NCI-H748 treated with DMSO at 0.1 percent for 48 hours (cell line): Measurements from ENCODE around the gene PPP2R5E.

Experiments
- DNase-seq: peaks from one replicate; lab custom pipeline; 2025; lab: John Stamatoyannopoulos, UW

The PPP2R5E gene

DNA sequence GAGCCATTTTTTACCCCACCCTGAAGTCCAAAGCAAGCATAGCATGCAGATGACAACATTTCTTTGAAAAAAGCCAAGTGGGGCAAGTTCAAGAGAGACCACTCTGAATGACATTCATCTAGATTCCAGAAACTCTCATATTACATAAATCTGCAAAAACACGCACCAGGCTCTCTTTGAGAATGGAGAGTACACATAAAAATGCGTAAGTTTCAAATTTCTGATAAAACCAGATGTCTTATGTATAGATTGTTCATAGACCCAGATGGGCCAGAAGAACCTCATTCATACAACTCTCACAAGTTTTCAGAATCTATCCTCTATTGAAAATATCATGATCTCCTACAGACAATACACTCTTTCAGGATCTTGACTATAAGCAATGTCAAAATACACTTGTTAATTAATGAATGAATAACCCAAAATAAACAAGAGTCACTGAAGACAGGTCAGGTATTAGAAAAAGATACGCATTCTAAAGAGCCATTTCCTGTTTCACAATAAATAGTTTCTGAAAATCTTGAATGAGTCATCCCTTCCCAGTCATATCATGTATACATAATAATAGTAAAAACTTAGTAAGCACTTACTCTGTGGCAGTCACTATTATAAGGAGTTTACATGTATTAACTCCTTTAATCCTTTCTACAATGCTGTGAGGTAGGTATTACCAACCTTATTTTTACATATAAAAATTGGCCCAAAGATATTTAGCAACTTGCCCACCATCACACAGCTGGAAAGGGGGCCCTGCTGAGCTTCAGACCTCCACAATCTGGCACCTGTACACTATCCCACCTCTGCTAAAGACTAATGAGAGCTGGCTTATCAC is 72.0 kb downstream of the PPP2R5E start:
- DNase-seq = no peak

- DNase-seq = no peak
Measured at GRCh38 chr14:63468294-63468693, 74.9 kb downstream of the PPP2R5E start.

- DNase-seq = no peak
Measured at GRCh38 chr14:63467440-63468072, 75.6 kb downstream of the PPP2R5E start.

DNA sequence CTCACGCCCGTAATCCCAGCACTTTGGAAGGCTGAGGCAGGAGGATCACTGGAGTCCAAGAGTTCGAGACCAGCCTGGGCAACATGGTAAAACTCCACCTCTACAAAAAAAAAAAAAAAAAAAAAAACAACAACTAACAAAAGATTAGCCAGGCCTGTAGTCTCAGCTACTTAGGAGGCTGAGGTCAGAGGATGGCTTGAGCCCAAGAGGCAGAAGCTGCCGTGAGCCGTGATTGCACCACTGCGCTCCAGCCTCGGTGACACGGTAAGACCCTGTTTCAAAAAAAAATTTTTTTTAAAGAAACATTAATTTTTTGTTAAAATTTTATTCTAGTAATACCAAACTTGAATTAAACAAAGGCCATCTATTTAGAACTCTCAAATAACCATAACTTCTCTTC is 77.8 kb downstream of the PPP2R5E start:
- no peak for DNase-seq

DNA sequence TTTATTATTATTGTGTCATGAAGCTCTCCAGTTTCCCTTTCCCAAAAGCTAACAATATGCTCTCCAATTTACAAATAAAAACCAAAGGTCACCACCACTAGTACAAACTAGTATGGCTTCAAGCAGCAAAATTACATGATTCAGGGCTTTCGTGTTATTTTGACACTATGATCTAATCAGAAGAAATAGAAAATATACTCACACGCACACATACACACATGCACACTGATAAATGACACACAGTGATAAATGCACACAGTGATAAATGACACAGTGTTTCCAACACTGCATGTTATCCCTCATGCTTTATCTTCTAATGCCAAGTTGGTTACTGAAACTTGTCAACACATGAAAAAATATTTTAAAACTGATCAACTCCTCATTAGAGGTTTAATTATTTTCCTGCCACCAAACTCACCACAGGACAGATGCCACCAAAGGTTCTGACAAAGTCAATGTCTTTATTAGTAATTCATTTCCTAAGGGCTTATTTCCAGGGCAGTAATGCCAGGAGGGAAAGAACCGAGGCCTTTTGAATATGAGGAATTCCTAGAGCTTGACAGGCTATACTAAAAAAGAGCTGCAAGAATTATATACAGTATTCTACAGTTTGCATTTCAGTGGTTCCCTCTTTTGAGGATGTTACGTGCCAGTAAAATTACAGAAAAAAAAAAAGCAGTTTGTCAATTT is 82.4 kb downstream of the PPP2R5E start:
- no peak for DNase-seq

GRCh38 chr14:63459738-63460137 is 83.4 kb downstream of the PPP2R5E start:
- DNase-seq = no peak

DNA sequence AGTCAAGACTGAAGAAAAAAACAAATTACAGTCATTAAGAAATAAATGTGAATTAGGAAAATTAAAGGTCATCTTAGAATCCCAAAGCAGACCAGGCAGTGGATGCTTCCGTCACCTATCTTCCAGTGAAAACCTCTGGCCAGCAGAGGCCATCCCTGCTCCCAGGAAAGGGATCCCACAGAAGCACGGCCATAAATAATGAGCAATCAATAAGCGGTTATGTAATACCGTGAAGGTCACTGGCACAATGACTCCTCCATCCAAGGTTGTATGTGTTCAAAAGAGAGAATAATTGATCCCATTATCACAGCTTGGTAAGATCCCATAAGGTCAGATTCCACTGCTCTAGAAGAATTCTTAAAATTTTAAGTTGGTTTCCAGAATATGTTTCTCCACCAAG is 85.7 kb downstream of the PPP2R5E start:
- no peak for DNase-seq

- no peak for DNase-seq
Measured at GRCh38 chr14:63454863-63455622, 88.1 kb downstream of the PPP2R5E start.

DNA sequence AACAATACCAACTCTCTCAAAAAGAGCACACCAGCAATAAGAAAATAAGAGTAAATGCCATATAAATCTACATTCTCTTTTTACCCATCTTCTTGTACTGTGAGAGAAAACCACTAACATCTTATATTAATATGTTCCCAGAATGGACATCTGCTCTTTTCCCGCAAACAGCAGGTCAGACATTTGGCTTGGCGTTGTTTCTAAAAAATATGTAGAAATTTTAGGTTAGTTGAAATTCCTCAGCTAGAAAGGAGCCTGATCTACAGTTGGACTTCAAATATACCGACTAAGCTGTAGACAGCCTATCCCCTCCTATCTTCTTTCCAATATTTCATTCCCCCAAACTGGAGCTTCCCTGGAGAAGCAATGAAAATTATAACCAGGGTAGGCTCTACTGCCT is 88.7 kb downstream of the PPP2R5E start:
- DNase-seq = no peak

DNA sequence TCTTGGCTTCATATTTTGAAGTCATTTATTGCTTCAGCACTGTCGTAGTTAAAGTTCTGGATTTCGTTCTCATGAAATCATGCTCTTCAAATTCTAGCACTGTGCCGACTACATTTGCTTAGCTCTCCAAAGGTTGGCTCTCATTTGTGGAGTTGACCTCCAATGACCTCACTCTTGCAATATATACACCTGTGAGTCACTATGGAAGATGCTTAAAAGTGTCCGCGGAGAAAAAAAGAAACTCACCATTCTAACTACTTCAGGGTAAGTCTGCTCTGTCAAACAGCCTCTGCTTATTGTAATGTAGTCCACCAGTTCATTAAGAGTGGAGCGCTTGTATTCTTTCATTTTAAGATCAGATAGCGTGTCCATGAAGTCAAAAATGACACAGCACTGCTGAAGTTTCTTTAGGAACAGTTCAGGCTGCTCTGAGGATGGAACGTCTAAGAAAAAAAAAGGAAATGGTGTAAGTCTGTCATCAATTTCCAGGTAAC is 89.7 kb downstream of the PPP2R5E start:
- no peak for DNase-seq

DNA sequence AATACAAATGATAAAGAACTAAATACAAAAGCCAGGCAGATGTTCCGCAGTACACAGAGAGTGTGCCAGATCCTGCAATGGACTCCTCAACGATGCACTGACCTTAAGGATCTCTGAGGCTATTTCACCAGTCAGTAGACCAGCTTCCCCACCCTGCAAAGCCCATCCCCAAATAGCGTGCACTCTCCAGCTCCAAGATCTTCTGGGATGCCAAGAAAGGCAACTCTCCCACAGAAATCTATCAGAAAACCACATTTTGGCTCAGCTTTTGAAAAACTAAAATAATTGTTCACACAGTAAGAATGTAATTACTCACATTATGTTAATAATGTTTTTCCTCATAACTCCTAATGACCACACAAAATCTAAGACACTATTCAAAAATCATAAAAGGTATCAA is 90.4 kb downstream of the PPP2R5E start:
- DNase-seq = no peak

GRCh38 chr14:63448841-63449240 is 94.3 kb downstream of the PPP2R5E start:
- no peak for DNase-seq

DNA sequence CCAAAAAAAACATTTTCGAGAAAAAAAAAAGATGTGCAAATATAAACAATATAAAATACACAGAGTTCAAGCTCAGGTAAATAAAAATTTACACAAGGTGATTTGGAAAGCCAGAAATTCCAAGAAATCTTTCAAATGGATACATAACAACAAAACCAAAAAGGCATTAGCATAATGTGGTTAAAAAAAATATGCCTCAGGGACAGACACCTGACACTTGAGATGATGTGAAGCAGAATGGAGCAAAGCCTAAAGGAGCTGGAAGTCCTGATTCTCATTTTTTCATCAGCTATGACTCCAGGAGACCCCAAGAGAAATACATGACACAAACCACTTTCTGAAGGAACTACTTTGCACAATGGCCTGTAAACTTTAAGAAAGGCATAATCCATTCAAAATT is 98.6 kb downstream of the PPP2R5E start:
- no peak for DNase-seq

GRCh38 chr14:63443988-63444387 is 99.2 kb downstream of the PPP2R5E start:
- no peak for DNase-seq

- DNase-seq = no peak
Measured at GRCh38 chr14:63443361-63443760, 99.8 kb downstream of the PPP2R5E start.

DNA sequence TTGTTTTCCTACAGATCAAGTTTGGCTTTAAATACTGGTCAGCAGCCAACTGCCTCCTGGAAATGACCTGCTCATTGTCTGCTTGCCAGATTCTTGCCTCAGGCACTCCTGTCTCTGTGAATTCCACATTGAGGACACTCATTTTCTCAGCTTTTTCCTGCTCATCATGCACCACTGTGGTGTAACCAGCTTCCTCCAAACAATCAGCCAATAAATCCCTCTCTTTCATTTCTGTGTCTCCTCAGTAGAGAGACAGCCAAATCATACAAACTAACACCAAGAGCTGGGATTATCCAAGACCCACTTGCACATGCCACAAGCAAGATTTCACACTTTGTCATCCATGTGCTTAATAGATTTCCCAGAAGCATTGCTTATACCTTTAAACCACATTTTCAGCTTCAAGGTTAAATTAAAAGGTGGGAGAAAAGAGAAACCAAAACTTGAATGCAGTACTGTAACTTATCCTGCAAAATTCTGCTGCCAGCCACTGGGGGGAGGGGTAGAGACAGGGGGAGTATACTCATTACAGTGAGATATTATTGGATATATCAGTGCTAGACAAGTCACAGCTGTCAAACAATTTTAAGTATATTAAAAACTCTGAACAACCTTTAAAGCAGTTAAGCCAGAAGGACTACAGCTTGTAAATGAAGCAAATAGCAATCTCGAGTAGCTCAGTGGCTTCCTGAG is 105.0 kb downstream of the PPP2R5E start:
- DNase-seq = no peak

DNA sequence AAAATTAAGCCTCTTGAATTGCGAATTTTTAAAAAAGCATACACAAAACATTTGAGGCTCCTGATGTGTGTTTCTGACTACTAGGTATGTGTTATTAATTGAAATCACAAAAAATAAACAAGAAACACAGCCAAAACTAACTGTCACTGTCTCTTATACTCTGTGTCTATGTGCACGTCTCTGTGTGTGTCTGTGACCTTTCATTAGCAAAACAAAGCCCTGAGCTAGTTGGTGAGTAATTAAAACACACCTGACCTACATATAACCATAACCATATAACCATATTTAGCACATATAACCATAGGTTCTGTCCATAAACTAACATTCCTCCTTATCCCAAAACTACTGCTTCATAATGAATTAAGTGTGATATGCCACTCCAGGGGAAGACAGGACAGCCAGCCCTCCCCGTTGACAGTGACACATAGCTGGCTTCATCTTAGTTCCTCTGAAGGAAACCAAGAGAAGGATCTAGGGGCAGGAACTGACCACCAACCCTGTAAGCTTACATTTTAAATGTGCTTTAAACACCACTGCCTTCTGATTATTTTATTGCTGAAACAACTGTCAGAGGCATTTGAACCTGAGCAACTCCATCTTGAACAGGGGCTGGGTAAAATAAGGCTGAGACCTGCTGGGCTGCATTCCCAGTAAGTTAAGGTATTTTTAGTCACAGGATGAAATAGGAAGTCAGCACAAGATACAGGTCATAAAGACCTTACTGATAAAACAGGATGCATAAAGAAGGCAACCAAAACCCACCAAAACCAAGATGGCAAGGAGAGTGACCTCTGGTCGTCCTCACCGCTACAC is 106.7 kb downstream of the PPP2R5E start:
- DNase-seq = no peak

DNA sequence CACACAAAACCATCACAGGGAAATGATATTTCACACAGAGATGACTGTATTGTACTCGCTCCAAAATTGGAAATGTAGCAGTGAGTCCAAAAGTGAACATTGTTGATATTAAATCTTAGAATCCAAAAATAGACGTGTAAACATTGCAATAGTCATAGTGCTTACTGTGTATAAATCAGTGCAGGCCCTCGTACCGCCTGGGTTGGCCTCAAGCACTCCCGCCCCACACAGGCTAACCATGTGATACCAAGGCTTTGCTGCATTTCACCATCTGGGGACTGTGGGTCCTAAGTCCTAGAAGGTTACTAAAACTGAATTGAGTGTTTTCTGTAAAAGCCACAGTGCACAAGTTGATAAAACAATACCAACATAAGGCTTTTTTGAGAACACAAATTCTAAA is 107.3 kb downstream of the PPP2R5E start:
- DNase-seq = no peak

DNA sequence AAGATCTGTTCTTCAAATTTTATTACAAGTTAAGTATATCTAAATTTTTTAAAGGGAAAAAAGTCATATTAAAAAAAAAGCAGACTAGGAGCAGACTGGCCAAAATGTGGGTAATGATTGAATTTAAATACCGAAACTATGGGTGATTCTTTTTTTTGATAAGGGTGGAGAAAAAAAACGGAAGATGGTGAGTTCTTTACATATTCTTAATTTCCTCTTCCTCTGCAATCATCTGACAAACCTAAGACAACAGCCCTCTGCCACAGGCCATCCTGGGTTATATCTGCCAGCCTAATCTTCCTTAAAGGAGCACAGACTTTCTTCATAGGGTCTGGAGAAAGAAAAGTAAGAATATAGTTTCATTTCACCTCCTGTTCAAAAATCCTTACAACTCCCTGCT is 108.0 kb downstream of the PPP2R5E start:
- DNase-seq = no peak

- DNase-seq = no peak
Measured at GRCh38 chr14:63432888-63433552, 110.2 kb downstream of the PPP2R5E start.
